Panc1 (cell line): ENCODE results near the gene CHCHD6. TPM values are rescaled to one million over a fixed set of nuclear protein-coding genes. Genes with fewer than 3 reads are reported as not detected.

Experiments
- ATAC-seq: fragments of 200-7000 bp; cut with Tn5 transposase; 2 replicates; pipeline ENCODE4 v1.9.1; 2020; ENCODE audit warnings: mild to moderate bottlenecking, moderate library complexity
- BruUV-seq: library from RNA; stranded (reverse); fragments of 400-500 nt; replicated peaks from 2 replicates; lab custom pipeline; 2021; lab: Mats Ljungman, UMichigan
- CTCF ChIA-PET: fragments of 300-600 bp; sonication (Branson Sonifier 250); formaldehyde crosslinking; loops from one replicate; lab custom pipeline; 2022; ENCODE audit warnings: antibody characterized with exemption; lab: Charles Lee
- POLR2A ChIA-PET: fragments of 300-600 bp; sonication (Branson Sonifier 250); formaldehyde crosslinking; loops from one replicate; lab custom pipeline; 2022; ENCODE audit warnings: antibody characterized with exemption; lab: Charles Lee
- DNase-seq: peaks from one replicate; pipeline ENCODE4 v3.0.0-alpha.2; 2010; ENCODE audit warnings: low read depth, low spot score
- H3K27ac ChIP-seq: 2 replicates; pipeline ENCODE4 v1.5.1; 2011; ENCODE audit warnings: mild to moderate bottlenecking, low read length, inconsistent platforms
- H3K27me3 ChIP-seq: fragments of 200-500 bp; sonication (Bioruptor generic); 2 replicates; pipeline ENCODE4 v1.6.0; 2014; ENCODE audit warnings: low read length, inconsistent platforms; ENCODE audit not compliant: control insufficient read depth, insufficient read depth
- H3K36me3 ChIP-seq: fragments of 200-500 bp; sonication (Bioruptor generic); 2 replicates; pipeline ENCODE4 v1.5.1; 2014; ENCODE audit warnings: inconsistent platforms, mild to moderate bottlenecking, low read length, moderate library complexity; ENCODE audit not compliant: control insufficient read depth, insufficient read depth
- H3K4me1 ChIP-seq: 2 replicates; pipeline ENCODE4 v1.5.1; 2011; ENCODE audit warnings: inconsistent platforms, mild to moderate bottlenecking, low read length, moderate library complexity; ENCODE audit not compliant: control insufficient read depth, insufficient read depth
- H3K4me3 ChIP-seq, 2 experiments: 2 replicates each; pipeline ENCODE4 v1.5.1; 2011 to 2012; ENCODE audit warnings: low read depth in 2 of 2, low read length in 2 of 2, mild to moderate bottlenecking in 2 of 2, inconsistent platforms in 1 of 2, moderate library complexity in 1 of 2
- H3K9me3 ChIP-seq: fragments of 200-500 bp; sonication (Bioruptor generic); 2 replicates; pipeline ENCODE4 v1.5.1; 2014; ENCODE audit warnings: low read depth, mild to moderate bottlenecking, inconsistent platforms, low read length, moderate library complexity; ENCODE audit not compliant: control insufficient read depth, insufficient read depth
- CTCF ChIP-seq: fragments of 450-650 bp; IDR thresholded peaks from 2 replicates; pipeline ENCODE4 v1.5.1; 2017; ENCODE audit warnings: mild to moderate bottlenecking
- POLR2AphosphoS5 ChIP-seq: IDR thresholded peaks from 2 replicates; pipeline ENCODE4 v1.6.1; 2012; ENCODE audit warnings: mild to moderate bottlenecking, low read depth, low read length, moderate library complexity
- REST ChIP-seq, 2 experiments: IDR thresholded peaks; 2 replicates each; pipeline ENCODE4 v1.6.1; 2011 to 2012; ENCODE audit warnings: low read depth in 2 of 2, control low read depth in 1 of 2, low read length in 1 of 2, mild to moderate bottlenecking in 1 of 2, moderate library complexity in 1 of 2; ENCODE audit not compliant: insufficient read depth in 1 of 2
- SIN3A ChIP-seq: IDR thresholded peaks from 2 replicates; pipeline ENCODE4 v1.6.1; 2012; ENCODE audit warnings: low read depth, mild to moderate bottlenecking, low read length, moderate library complexity, borderline replicate concordance; ENCODE audit not compliant: insufficient read depth
- TCF7L2 ChIP-seq: IDR thresholded peaks from 2 replicates; pipeline ENCODE4 v1.6.1; 2011; ENCODE audit warnings: mild to moderate bottlenecking, low read depth, low read length, inconsistent platforms
- in situ Hi-C: cut with HindIII; loops from 2 replicates; pipeline ENCODE4 v1.10.0; 2016; ENCODE audit warnings: low sequenced_read_pairs, low pct_unique_long_range_greater_than_20kb
- intact Hi-C: fragments of 100-400 bp; cut with micrococcal nuclease; formaldehyde crosslinking; loops from one replicate; pipeline ENCODE4 v1.10.0; 2022; ENCODE audit not compliant: unreplicated experiment
- total RNA-seq: library from RNA; stranded (reverse); gene quantifications from one replicate; pipeline ENCODE4 v1.2.1, GENCODE V29; 2021; ENCODE audit not compliant: unreplicated experiment

The CHCHD6 gene
- total RNA-seq, 1 experiment from 2014 or later: 31.5 TPM

- no peak overlapping the region for H3K4me3 ChIP-seq
- H3K27me3 ChIP-seq: no peaks in the 10 kb centered on the region
- in situ Hi-C loops: no loop called here
- ATAC-seq (no peak), DNase-seq (no peak)
- H3K9me3 ChIP-seq: peaks cover 9% of the 10 kb centered on the region; the same call in 1 of the 2 replicates
- TF ChIP-seq TCF7L2: no peak
- CTCF ChIA-PET: no interaction called here
- H3K4me1 ChIP-seq: peaks cover 9% of the 10 kb centered on the region
- H3K27ac ChIP-seq: no peak overlapping the region
- H3K36me3 ChIP-seq: no peaks in the 10 kb centered on the region
- POLR2A ChIA-PET: no interaction called here
- BruUV-seq: no TSS peak
- intact Hi-C loops: no loop called here
Observed at GRCh38 chr3:126976906-126977305, 272.9 kb downstream of the CHCHD6 start.

- no peak for ATAC-seq
- H3K4me1 ChIP-seq: peaks cover 14% of the 10 kb centered on the region
- no peaks in the 10 kb centered on the region for H3K27me3 ChIP-seq
- in situ Hi-C loops (no loop called here), intact Hi-C loops (no loop called here)
- no peak for DNase-seq
- POLR2A ChIA-PET: no interaction called here
- CTCF ChIA-PET: no interaction called here
- no peak overlapping the region for H3K4me3 ChIP-seq
- BruUV-seq: no TSS peak
- no peak for TF ChIP-seq SIN3A
- TF ChIP-seq REST (IDR thresholded peaks at IDR 0.05; ENCODE audit: insufficient read depth in 1 of 2, low read depth in 2 of 2, low read length in 1 of 2): no peak
- TF ChIP-seq TCF7L2: no peak
- TF ChIP-seq CTCF: no peak
- no peak for TF ChIP-seq POLR2AphosphoS5
- no peaks in the 10 kb centered on the region for H3K36me3 ChIP-seq
- H3K9me3 ChIP-seq: peaks cover 9% of the 10 kb centered on the region; the same call in 1 of the 2 replicates
- no peak overlapping the region for H3K27ac ChIP-seq
Observed at GRCh38 chr3:126977821-126978220, 273.8 kb downstream of the CHCHD6 start.

GRCh38 chr3:126978291-126978690 lies 274.3 kb downstream of the CHCHD6 start:
- Histone ChIP-seq H3K9me3 (peaks cover 9% of the 10 kb centered on the region; the same call in 1 of the 2 replicates), H3K4me1 (peaks cover 14% of the 10 kb centered on the region), H3K4me3 (no peak overlapping the region), H3K36me3 (no peaks in the 10 kb centered on the region), H3K27ac (no peak overlapping the region), H3K27me3 (no peaks in the 10 kb centered on the region)
- in situ Hi-C loops: no loop called here
- no TSS peak for BruUV-seq
- TF ChIP-seq POLR2AphosphoS5 (no peak), CTCF (no peak), TCF7L2 (no peak), SIN3A (no peak), REST (IDR thresholded peaks at IDR 0.05; ENCODE audit: insufficient read depth in 1 of 2, low read depth in 2 of 2, low read length in 1 of 2) (no peak)
- no peak for DNase-seq
- CTCF ChIA-PET: no interaction called here
- intact Hi-C loops: no loop called here
- POLR2A ChIA-PET: no interaction called here
- ATAC-seq: no peak
